Measurements from ENCODE around the gene VAV3. TPM values are rescaled to one million over a fixed set of nuclear protein-coding genes. Genes with fewer than 3 reads are reported as not detected.

VAV3 gene
- total RNA-seq, 1 experiment from 2014 or later, result 0.57 TPM

GRCh38 chr1:107863342-107863741 lies 101.6 kb downstream of the VAV3 start:
- Mint-ChIP-seq H3K27me3 (ENCODE audit: insufficient read depth, unreplicated experiment) (no peaks in the 10 kb centered on the region), H3K4me1 (ENCODE audit: low read depth, unreplicated experiment) (no peaks in the 10 kb centered on the region), H3K4me3 (ENCODE audit: unreplicated experiment) (no peak overlapping the region), H3K36me3 (ENCODE audit: insufficient read depth, unreplicated experiment) (no peaks in the 10 kb centered on the region), H3K27ac (ENCODE audit: unreplicated experiment) (no peak overlapping the region), H3K9me3 (ENCODE audit: unreplicated experiment) (no peaks in the 10 kb centered on the region)
- Histone ChIP-seq H3K27me3 (replicated peaks; ENCODE audit: control insufficient read depth, insufficient read depth, low read length) (no peaks in the 10 kb centered on the region), H3K4me1 (no peaks in the 10 kb centered on the region), H3K9me3 (no peaks in the 10 kb centered on the region), H3K4me3 (ENCODE audit: low read depth, low read length) (no peak overlapping the region), H3K36me3 (ENCODE audit: control insufficient read depth, insufficient read depth, low read length) (no peaks in the 10 kb centered on the region)
- TF ChIP-seq, protein P1, sequence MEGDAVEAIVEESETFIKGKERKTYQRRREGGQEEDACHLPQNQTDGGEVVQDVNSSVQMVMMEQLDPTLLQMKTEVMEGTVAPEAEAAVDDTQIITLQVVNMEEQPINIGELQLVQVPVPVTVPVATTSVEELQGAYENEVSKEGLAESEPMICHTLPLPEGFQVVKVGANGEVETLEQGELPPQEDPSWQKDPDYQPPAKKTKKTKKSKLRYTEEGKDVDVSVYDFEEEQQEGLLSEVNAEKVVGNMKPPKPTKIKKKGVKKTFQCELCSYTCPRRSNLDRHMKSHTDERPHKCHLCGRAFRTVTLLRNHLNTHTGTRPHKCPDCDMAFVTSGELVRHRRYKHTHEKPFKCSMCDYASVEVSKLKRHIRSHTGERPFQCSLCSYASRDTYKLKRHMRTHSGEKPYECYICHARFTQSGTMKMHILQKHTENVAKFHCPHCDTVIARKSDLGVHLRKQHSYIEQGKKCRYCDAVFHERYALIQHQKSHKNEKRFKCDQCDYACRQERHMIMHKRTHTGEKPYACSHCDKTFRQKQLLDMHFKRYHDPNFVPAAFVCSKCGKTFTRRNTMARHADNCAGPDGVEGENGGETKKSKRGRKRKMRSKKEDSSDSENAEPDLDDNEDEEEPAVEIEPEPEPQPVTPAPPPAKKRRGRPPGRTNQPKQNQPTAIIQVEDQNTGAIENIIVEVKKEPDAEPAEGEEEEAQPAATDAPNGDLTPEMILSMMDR (IDR thresholded peaks at IDR 0.05; ENCODE audit: insufficient read depth in 1 of 2, low read depth in 1 of 2, low read length in 1 of 2, severe bottlenecking in 1 of 2, unreplicated experiment in 1 of 2), result no peak
- ChIA-PET CTCF (no interaction called here), POLR2A (no interaction called here)
- DNase-seq, result no peak
- no TSS peak for BruUV-seq (replicated peaks)
- intact Hi-C loops (cut with micrococcal nuclease; ENCODE audit: unreplicated experiment), result no loop called here

DNA sequence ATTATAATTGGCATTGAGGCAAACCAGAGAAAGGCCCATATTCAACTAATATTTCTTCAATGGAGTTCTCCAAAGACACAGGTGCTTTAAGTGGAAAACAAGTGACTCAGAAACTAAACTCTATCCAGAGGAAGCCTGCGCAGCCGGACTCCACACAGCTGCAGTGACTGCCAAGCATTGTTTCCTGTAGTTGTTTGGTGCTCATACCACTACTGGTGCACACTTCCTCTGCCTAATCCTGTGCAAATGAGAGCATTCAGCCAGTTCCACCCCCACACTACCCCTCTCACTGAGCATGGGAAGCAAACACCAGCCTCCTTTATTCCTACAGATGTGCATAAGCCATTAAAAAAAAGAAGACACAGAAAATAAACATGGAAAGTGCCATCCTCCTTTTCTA lies 102.9 kb downstream of the VAV3 start:
- Mint-ChIP-seq H3K4me3 (ENCODE audit: unreplicated experiment) (no peak overlapping the region), H3K27ac (ENCODE audit: unreplicated experiment) (no peak overlapping the region), H3K9me3 (ENCODE audit: unreplicated experiment) (no peaks in the 10 kb centered on the region), H3K36me3 (ENCODE audit: insufficient read depth, unreplicated experiment) (no peaks in the 10 kb centered on the region), H3K4me1 (ENCODE audit: low read depth, unreplicated experiment) (no peaks in the 10 kb centered on the region), H3K27me3 (ENCODE audit: insufficient read depth, unreplicated experiment) (no peaks in the 10 kb centered on the region)
- intact Hi-C loops (cut with micrococcal nuclease; ENCODE audit: unreplicated experiment), result no loop called here
- TF ChIP-seq, protein P1 (IDR thresholded peaks at IDR 0.05; ENCODE audit: insufficient read depth in 1 of 2, low read depth in 1 of 2, low read length in 1 of 2, severe bottlenecking in 1 of 2, unreplicated experiment in 1 of 2), result no peak
- Histone ChIP-seq H3K4me1 (no peaks in the 10 kb centered on the region), H3K27me3 (replicated peaks; ENCODE audit: control insufficient read depth, insufficient read depth, low read length) (no peaks in the 10 kb centered on the region), H3K9me3 (no peaks in the 10 kb centered on the region), H3K36me3 (ENCODE audit: control insufficient read depth, insufficient read depth, low read length) (no peaks in the 10 kb centered on the region), H3K4me3 (ENCODE audit: low read depth, low read length) (no peak overlapping the region)
- no TSS peak for BruUV-seq (replicated peaks)
- ChIA-PET CTCF (no interaction called here), POLR2A (no interaction called here)
- DNase-seq, result no peak

DNA sequence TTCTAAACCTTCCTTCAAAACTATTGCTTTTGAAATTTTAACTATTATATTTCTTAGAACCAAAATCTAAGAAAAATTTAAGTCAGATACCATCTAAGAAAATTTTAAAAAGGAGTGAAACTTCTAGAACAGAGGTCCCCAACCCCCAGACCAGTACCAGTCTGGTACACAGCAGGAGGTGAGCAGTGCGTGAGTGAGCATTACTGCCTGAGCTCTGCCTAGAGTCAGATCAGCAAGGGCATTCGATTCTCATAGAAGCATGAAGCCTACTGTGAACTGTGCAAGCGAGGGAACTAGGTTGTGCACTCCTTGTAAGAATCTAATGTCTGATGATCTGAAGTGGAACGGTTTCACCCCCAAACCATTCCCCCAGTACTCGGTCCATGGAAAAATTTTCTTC lies 106.7 kb downstream of the VAV3 start:
- intact Hi-C loops (cut with micrococcal nuclease; ENCODE audit: unreplicated experiment), result no loop called here
- Histone ChIP-seq H3K4me1 (no peaks in the 10 kb centered on the region), H3K27me3 (replicated peaks; ENCODE audit: control insufficient read depth, insufficient read depth, low read length) (no peaks in the 10 kb centered on the region), H3K9me3 (no peaks in the 10 kb centered on the region), H3K36me3 (ENCODE audit: control insufficient read depth, insufficient read depth, low read length) (no peaks in the 10 kb centered on the region), H3K4me3 (ENCODE audit: low read depth, low read length) (no peak overlapping the region)
- TF ChIP-seq, protein P1 (IDR thresholded peaks at IDR 0.05; ENCODE audit: insufficient read depth in 1 of 2, low read depth in 1 of 2, low read length in 1 of 2, severe bottlenecking in 1 of 2, unreplicated experiment in 1 of 2), result no peak
- no peaks in the 10 kb centered on the region for H3K9me3 Mint-ChIP-seq (ENCODE audit: unreplicated experiment)
- H3K27ac Mint-ChIP-seq (ENCODE audit: unreplicated experiment), result no peak overlapping the region
- ChIA-PET CTCF (no interaction called here), POLR2A (no interaction called here)
- no peaks in the 10 kb centered on the region for H3K4me1 Mint-ChIP-seq (ENCODE audit: low read depth, unreplicated experiment)
- DNase-seq, result no peak
- H3K36me3 Mint-ChIP-seq (ENCODE audit: insufficient read depth, unreplicated experiment), result no peaks in the 10 kb centered on the region
- no TSS peak for BruUV-seq (replicated peaks)
- peaks cover 3% of the 10 kb centered on the region for H3K27me3 Mint-ChIP-seq (ENCODE audit: insufficient read depth, unreplicated experiment)
- no peak overlapping the region for H3K4me3 Mint-ChIP-seq (ENCODE audit: unreplicated experiment)

Data from Caco-2 (cell line).